ENCODE results near the gene PRKCZ. TPM values are rescaled to one million over a fixed set of nuclear protein-coding genes. Genes with fewer than 3 reads are reported as not detected.
A peak's percentile ranks its signal among the peaks of the same experiment; 100 is the strongest.

Gene PRKCZ
- total RNA-seq, 1 donor: 2.6 TPM

- no peak for DNase-seq (ENCODE audit: low read depth)
- no peak for TF ChIP-seq CTCF (IDR thresholded peaks at IDR 0.05; ENCODE audit: insufficient read depth, low read depth, low read length)
- no peak overlapping the region for H3K4me3 ChIP-seq (ENCODE audit: low read depth, low read length)
Measured at GRCh38 chr1:2224631-2225428, 174.6 kb downstream of the PRKCZ start.

GRCh38 chr1:2226525-2227345 lies 176.5 kb downstream of the PRKCZ start:
- peak overlapping the region; percentile 73 for H3K4me3 ChIP-seq (ENCODE audit: low read depth, low read length)
- TF ChIP-seq CTCF (IDR thresholded peaks at IDR 0.05; ENCODE audit: insufficient read depth, low read depth, low read length): no peak
- DNase-seq (ENCODE audit: low read depth): no peak

- no peak for TF ChIP-seq CTCF (IDR thresholded peaks at IDR 0.05; ENCODE audit: insufficient read depth, low read depth, low read length)
- H3K4me3 ChIP-seq (ENCODE audit: low read depth, low read length): peak overlapping the region; percentile 73
- DNase-seq (ENCODE audit: low read depth): peak; percentile 97
Measured at GRCh38 chr1:2227346-2228156, 177.3 kb downstream of the PRKCZ start.

- DNase-seq (ENCODE audit: low read depth): no peak
- no peak for TF ChIP-seq CTCF (IDR thresholded peaks at IDR 0.05; ENCODE audit: insufficient read depth, low read depth, low read length)
- H3K4me3 ChIP-seq (ENCODE audit: low read depth, low read length): peak within 1 kb of the TSS; percentile 86
Measured at GRCh38 chr1:2228157-2228594, 178.0 kb downstream of the PRKCZ start, which contains the start of gene SKI. Gene SKI, plus strand, starts transcription at chr1:2228319. Its CDS starts 448 bp downstream, at chr1:2228767.

GRCh38 chr1:2228694-2229036 lies 178.5 kb downstream of the PRKCZ start:
- H3K4me3 ChIP-seq (ENCODE audit: low read depth, low read length): peak overlapping the region; percentile 86
- no peak for TF ChIP-seq CTCF (IDR thresholded peaks at IDR 0.05; ENCODE audit: insufficient read depth, low read depth, low read length)
- no peak for DNase-seq (ENCODE audit: low read depth)

- H3K4me3 ChIP-seq (ENCODE audit: low read depth, low read length): peak overlapping the region; percentile 86
- DNase-seq (ENCODE audit: low read depth): peak; percentile 75
- no peak for TF ChIP-seq CTCF (IDR thresholded peaks at IDR 0.05; ENCODE audit: insufficient read depth, low read depth, low read length)
Measured at GRCh38 chr1:2229037-2229864, 179.0 kb downstream of the PRKCZ start.

Measured in fibroblast of villous mesenchyme (primary cell).